Stomach (tissue), 4 donors: Measurements from ENCODE around the gene SHCBP1L.

ENCODE experiments used
- EP300 ChIP-seq: sonication (generic); formaldehyde crosslinking; IDR thresholded peaks from one replicate; pipeline ENCODE4 v1.6.1; 2017; ENCODE audit warnings: antibody characterized with exemption
- POLR2A ChIP-seq, 4 donors: fragments of 450-650 bp; IDR thresholded peaks; one replicate each; pipeline ENCODE4 v1.6.1; 2016; ENCODE audit warnings: antibody characterized with exemption in 4 of 4, control low read depth in 2 of 4, mild to moderate bottlenecking in 1 of 4, moderate library complexity in 1 of 4
- TF ChIP-seq, protein P1 (sequence below), 7 experiments: fragments of 450-650 bp in 4 of 7; fragments of 200-600 bp in 3 of 7; sonication (generic) in 3 of 7; IDR thresholded peaks; one replicate each; pipeline ENCODE4 v1.5.1; 2016 to 2019; ENCODE audit warnings: antibody characterized with exemption in 7 of 7, control low read depth in 2 of 7, mild to moderate bottlenecking in 1 of 7

DNA sequence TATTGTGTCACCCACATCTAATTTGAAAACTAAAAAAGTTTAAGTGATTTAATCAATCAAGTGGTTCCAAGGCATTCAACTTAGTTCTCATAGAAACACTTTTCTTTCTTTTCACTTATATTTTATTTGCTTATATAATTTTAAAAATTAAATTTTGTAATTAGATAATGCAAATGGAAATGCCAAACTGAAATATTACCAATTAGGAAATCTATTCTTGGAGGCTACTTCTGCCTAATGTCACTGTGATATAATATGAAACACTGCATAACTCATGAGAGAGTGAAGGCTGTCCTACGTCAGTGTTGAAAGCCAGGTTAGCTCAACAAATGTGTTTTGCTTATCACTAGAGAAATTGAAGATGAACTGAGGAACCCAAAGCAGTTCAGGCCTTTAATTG lies 18.3 kb upstream of the SHCBP1L start:
- TF ChIP-seq, protein P1, sequence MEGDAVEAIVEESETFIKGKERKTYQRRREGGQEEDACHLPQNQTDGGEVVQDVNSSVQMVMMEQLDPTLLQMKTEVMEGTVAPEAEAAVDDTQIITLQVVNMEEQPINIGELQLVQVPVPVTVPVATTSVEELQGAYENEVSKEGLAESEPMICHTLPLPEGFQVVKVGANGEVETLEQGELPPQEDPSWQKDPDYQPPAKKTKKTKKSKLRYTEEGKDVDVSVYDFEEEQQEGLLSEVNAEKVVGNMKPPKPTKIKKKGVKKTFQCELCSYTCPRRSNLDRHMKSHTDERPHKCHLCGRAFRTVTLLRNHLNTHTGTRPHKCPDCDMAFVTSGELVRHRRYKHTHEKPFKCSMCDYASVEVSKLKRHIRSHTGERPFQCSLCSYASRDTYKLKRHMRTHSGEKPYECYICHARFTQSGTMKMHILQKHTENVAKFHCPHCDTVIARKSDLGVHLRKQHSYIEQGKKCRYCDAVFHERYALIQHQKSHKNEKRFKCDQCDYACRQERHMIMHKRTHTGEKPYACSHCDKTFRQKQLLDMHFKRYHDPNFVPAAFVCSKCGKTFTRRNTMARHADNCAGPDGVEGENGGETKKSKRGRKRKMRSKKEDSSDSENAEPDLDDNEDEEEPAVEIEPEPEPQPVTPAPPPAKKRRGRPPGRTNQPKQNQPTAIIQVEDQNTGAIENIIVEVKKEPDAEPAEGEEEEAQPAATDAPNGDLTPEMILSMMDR (IDR thresholded peaks at IDR 0.05) = no peak
- TF ChIP-seq EP300 (no peak), POLR2A (IDR thresholded peaks at IDR 0.05) (no peak)
